ENCODE measurements around the gene TTI1. TPM values are rescaled to one million over a fixed set of nuclear protein-coding genes. Genes with fewer than 3 reads are reported as not detected.

Gene TTI1
- total and polyA plus RNA-seq, 9 donors: 9.3 to 19.7 (median 16.3) TPM

- WGBS, 3 donors: 26 to 44% (median 34%) methylated on average over 11 of the region's 11 CpGs
- DNase-seq: no peak
- intact Hi-C loops (cut with DNase I): no loop called here
- no peaks in the 10 kb centered on the region for H3K27me3 ChIP-seq
- no peaks in the 10 kb centered on the region for H3K36me3 ChIP-seq
- no peak overlapping the region for H3K27ac ChIP-seq
- H3K4me1 ChIP-seq (ENCODE audit: insufficient read depth): no peaks in the 10 kb centered on the region
- no peaks in the 10 kb centered on the region for H3K9me3 ChIP-seq
- no peak overlapping the region for H3K4me3 ChIP-seq
- TF ChIP-seq POLR2A (IDR thresholded peaks at IDR 0.05) (no peak), EP300 (IDR thresholded peaks at IDR 0.05) (no peak), CTCF (IDR thresholded peaks at IDR 0.05) (no peak)
Measured at GRCh38 chr20:37945091-37945547, 88.1 kb downstream of the TTI1 start.

- H3K27me3 ChIP-seq: no peaks in the 10 kb centered on the region
- H3K27ac ChIP-seq: no peak overlapping the region
- H3K4me1 ChIP-seq (ENCODE audit: insufficient read depth): no peaks in the 10 kb centered on the region
- no peak for DNase-seq
- no peaks in the 10 kb centered on the region for H3K36me3 ChIP-seq
- H3K4me3 ChIP-seq: no peak overlapping the region
- H3K9me3 ChIP-seq: no peaks in the 10 kb centered on the region
- intact Hi-C loops (cut with DNase I): no loop called here
- 68 to 81% (median 80%) methylated on average over 9 to 11 of the region's 11 CpGs for WGBS, 3 donors
- TF ChIP-seq EP300 (IDR thresholded peaks at IDR 0.05) (no peak), POLR2A (IDR thresholded peaks at IDR 0.05) (no peak), CTCF (IDR thresholded peaks at IDR 0.05) (no peak)
Measured at GRCh38 chr20:37944456-37944981, 88.7 kb downstream of the TTI1 start.

GRCh38 chr20:37943501-37944455 lies 89.5 kb downstream of the TTI1 start:
- Histone ChIP-seq H3K27ac (no peak overlapping the region), H3K4me1 (ENCODE audit: insufficient read depth) (no peaks in the 10 kb centered on the region), H3K9me3 (no peaks in the 10 kb centered on the region), H3K27me3 (no peaks in the 10 kb centered on the region), H3K36me3 (no peaks in the 10 kb centered on the region), H3K4me3 (no peak overlapping the region)
- 71 to 83% (median 72%) methylated on average over 35 to 47 of the region's 47 CpGs for WGBS, 3 donors
- DNase-seq: no peak
- no peak for TF ChIP-seq POLR2A (IDR thresholded peaks at IDR 0.05)
- TF ChIP-seq CTCF (IDR thresholded peaks at IDR 0.05): no peak
- no peak for TF ChIP-seq EP300 (IDR thresholded peaks at IDR 0.05)
- intact Hi-C loops (cut with DNase I): no loop called here

GRCh38 chr20:37943033-37943432 lies 90.2 kb downstream of the TTI1 start:
- no peak overlapping the region for H3K4me3 ChIP-seq
- no peak overlapping the region for H3K27ac ChIP-seq
- H3K27me3 ChIP-seq: no peaks in the 10 kb centered on the region
- H3K4me1 ChIP-seq (ENCODE audit: insufficient read depth): no peaks in the 10 kb centered on the region
- DNase-seq: no peak
- TF ChIP-seq POLR2A (IDR thresholded peaks at IDR 0.05): no peak
- no peak for TF ChIP-seq EP300 (IDR thresholded peaks at IDR 0.05)
- TF ChIP-seq CTCF (IDR thresholded peaks at IDR 0.05): no peak
- 74 to 82% (median 77%) methylated on average over 12 of the region's 12 CpGs for WGBS, 3 donors
- H3K36me3 ChIP-seq: no peaks in the 10 kb centered on the region
- intact Hi-C loops (cut with DNase I): no loop called here
- H3K9me3 ChIP-seq: no peaks in the 10 kb centered on the region

Measured in ovary (tissue), 9 donors.